ENCODE results near the gene CA12.
A peak's percentile ranks its signal among the peaks of the same experiment; 100 is the strongest.

GRCh38 chr15:63288778-63289378, 92.8 kb downstream of the CA12 start:
- TF ChIP-seq CTCF (IDR thresholded peaks at IDR 0.05) (peak; percentile 40 to 73 (median 69)), POLR2A (IDR thresholded peaks at IDR 0.05) (no peak), EP300 (IDR thresholded peaks at IDR 0.05) (no peak), POLR2AphosphoS5 (IDR thresholded peaks at IDR 0.05) (no peak)
